Activated naive CD8-positive, alpha-beta T cell treated with anti-CD3 and anti-CD28 coated beads, Interleukin-2, amount 50 U/mL, for 24 hours (primary cell): ENCODE measurements around the gene DOLK.

ENCODE experiments used
- ATAC-seq: fragments of 150-1000 bp; cut with Tn5 transposase; one replicate; pipeline ENCODE4 v1.10.0; 2021
- DNase-seq: peaks from one replicate; pipeline ENCODE4 v3.0.0; 2021
- H3K27ac Mint-ChIP-seq: one replicate; pipeline ENCODE4 v1.8.0; 2021; ENCODE audit warnings: mild to moderate bottlenecking, mixed read lengths
- H3K27me3 Mint-ChIP-seq: one replicate; pipeline ENCODE4 v1.8.0; 2021; ENCODE audit warnings: mixed read lengths
- H3K36me3 Mint-ChIP-seq: one replicate; pipeline ENCODE4 v1.8.0; 2021; ENCODE audit warnings: low read depth, mixed read lengths
- H3K4me1 Mint-ChIP-seq: one replicate; pipeline ENCODE4 v1.8.0; 2021; ENCODE audit warnings: mixed read lengths
- H3K4me3 Mint-ChIP-seq: one replicate; pipeline ENCODE4 v1.8.0; 2021; ENCODE audit warnings: mild to moderate bottlenecking, moderate library complexity, mixed read lengths
- H3K9me3 Mint-ChIP-seq: one replicate; pipeline ENCODE4 v1.8.0; 2021; ENCODE audit warnings: mixed read lengths

DOLK gene

GRCh38 chr9:128919402-128920089 is 27.9 kb downstream of the DOLK start:
- H3K4me3 Mint-ChIP-seq = no peak overlapping the region
- H3K27ac Mint-ChIP-seq = no peak overlapping the region
- H3K36me3 Mint-ChIP-seq = peaks cover 4% of the 10 kb centered on the region
- peaks cover 13% of the 10 kb centered on the region for H3K4me1 Mint-ChIP-seq
- DNase-seq (no peak), ATAC-seq (no peak)
- no peaks in the 10 kb centered on the region for H3K9me3 Mint-ChIP-seq
- no peaks in the 10 kb centered on the region for H3K27me3 Mint-ChIP-seq

GRCh38 chr9:128918921-128919320 is 28.5 kb downstream of the DOLK start:
- DNase-seq (no peak), ATAC-seq (no peak)
- H3K9me3 Mint-ChIP-seq = no peaks in the 10 kb centered on the region
- H3K4me1 Mint-ChIP-seq = peaks cover 18% of the 10 kb centered on the region
- no peak overlapping the region for H3K27ac Mint-ChIP-seq
- H3K27me3 Mint-ChIP-seq = no peaks in the 10 kb centered on the region
- H3K4me3 Mint-ChIP-seq = no peak overlapping the region
- peaks cover 4% of the 10 kb centered on the region for H3K36me3 Mint-ChIP-seq

GRCh38 chr9:128917151-128917849 is 30.1 kb downstream of the DOLK start:
- no peak overlapping the region for H3K27ac Mint-ChIP-seq

GRCh38 chr9:128916745-128917144 is 30.7 kb downstream of the DOLK start:
- no peaks in the 10 kb centered on the region for H3K27me3 Mint-ChIP-seq
- peaks cover 27% of the 10 kb centered on the region for H3K4me1 Mint-ChIP-seq
- no peak overlapping the region for H3K27ac Mint-ChIP-seq
- DNase-seq (no peak), ATAC-seq (no peak)
- no peaks in the 10 kb centered on the region for H3K9me3 Mint-ChIP-seq
- no peak overlapping the region for H3K4me3 Mint-ChIP-seq
- peaks cover 10% of the 10 kb centered on the region for H3K36me3 Mint-ChIP-seq

More at GRCh38 chr9:128917151-128917849, 30.1 kb downstream of the DOLK start:
- Mint-ChIP-seq H3K9me3 (no peaks in the 10 kb centered on the region), H3K27me3 (no peaks in the 10 kb centered on the region), H3K4me3 (no peak overlapping the region), H3K4me1 (peaks cover 24% of the 10 kb centered on the region), H3K36me3 (peaks cover 10% of the 10 kb centered on the region)
- DNase-seq = no peak
- ATAC-seq = no peak

GRCh38 chr9:128916204-128916603 is 31.2 kb downstream of the DOLK start:
- no peak overlapping the region for H3K27ac Mint-ChIP-seq
- H3K4me1 Mint-ChIP-seq = peaks cover 31% of the 10 kb centered on the region
- H3K27me3 Mint-ChIP-seq = no peaks in the 10 kb centered on the region
- ATAC-seq (no peak), DNase-seq (no peak)
- peaks cover 10% of the 10 kb centered on the region for H3K36me3 Mint-ChIP-seq
- H3K4me3 Mint-ChIP-seq = no peak overlapping the region
- no peaks in the 10 kb centered on the region for H3K9me3 Mint-ChIP-seq

- Mint-ChIP-seq H3K4me3 (no peak overlapping the region), H3K9me3 (no peaks in the 10 kb centered on the region), H3K27ac (no peak overlapping the region), H3K4me1 (peaks cover 45% of the 10 kb centered on the region), H3K36me3 (peaks cover 15% of the 10 kb centered on the region), H3K27me3 (no peaks in the 10 kb centered on the region)
- DNase-seq (peak; percentile 28), ATAC-seq (peak; percentile 62)
Observed at GRCh38 chr9:128913995-128914772, 33.2 kb downstream of the DOLK start.

GRCh38 chr9:128913048-128913900 is 34.1 kb downstream of the DOLK start:
- peak overlapping the region; percentile 42 for H3K27ac Mint-ChIP-seq
- H3K4me3 Mint-ChIP-seq = no peak overlapping the region
- DNase-seq = no peak
- no peaks in the 10 kb centered on the region for H3K9me3 Mint-ChIP-seq
- ATAC-seq = no peak
- H3K4me1 Mint-ChIP-seq = peaks cover 49% of the 10 kb centered on the region
- no peaks in the 10 kb centered on the region for H3K27me3 Mint-ChIP-seq
- peaks cover 23% of the 10 kb centered on the region for H3K36me3 Mint-ChIP-seq

GRCh38 chr9:128912270-128912853 is 35.0 kb downstream of the DOLK start:
- Mint-ChIP-seq H3K36me3 (peaks cover 27% of the 10 kb centered on the region), H3K9me3 (no peaks in the 10 kb centered on the region), H3K27me3 (no peaks in the 10 kb centered on the region), H3K4me1 (peaks cover 49% of the 10 kb centered on the region), H3K4me3 (no peak overlapping the region), H3K27ac (peak overlapping the region; percentile 23)
- ATAC-seq (peak; percentile 20), DNase-seq (no peak)

- DNase-seq (no peak), ATAC-seq (no peak)
- Mint-ChIP-seq H3K9me3 (no peaks in the 10 kb centered on the region), H3K36me3 (peaks cover 27% of the 10 kb centered on the region), H3K4me3 (no peak overlapping the region), H3K4me1 (peaks cover 51% of the 10 kb centered on the region), H3K27me3 (no peaks in the 10 kb centered on the region), H3K27ac (no peak overlapping the region)
Observed at GRCh38 chr9:128911529-128912035, 35.8 kb downstream of the DOLK start.

- no peak for DNase-seq
- peaks cover 52% of the 10 kb centered on the region for H3K4me1 Mint-ChIP-seq
Observed at GRCh38 chr9:128910906-128911305, 36.5 kb downstream of the DOLK start.

GRCh38 chr9:128909859-128910258 is 37.5 kb downstream of the DOLK start:
- ATAC-seq (peak; percentile 57), DNase-seq (no peak)
- no peak overlapping the region for H3K4me3 Mint-ChIP-seq
- H3K27me3 Mint-ChIP-seq = no peaks in the 10 kb centered on the region
- H3K36me3 Mint-ChIP-seq = peaks cover 27% of the 10 kb centered on the region
- H3K27ac Mint-ChIP-seq = no peak overlapping the region
- H3K9me3 Mint-ChIP-seq = no peaks in the 10 kb centered on the region
- peaks cover 52% of the 10 kb centered on the region for H3K4me1 Mint-ChIP-seq

More at GRCh38 chr9:128910906-128911305, 36.5 kb downstream of the DOLK start:
- no peaks in the 10 kb centered on the region for H3K9me3 Mint-ChIP-seq
- no peak overlapping the region for H3K27ac Mint-ChIP-seq
- ATAC-seq = no peak
- peaks cover 27% of the 10 kb centered on the region for H3K36me3 Mint-ChIP-seq
- H3K4me3 Mint-ChIP-seq = no peak overlapping the region
- H3K27me3 Mint-ChIP-seq = no peaks in the 10 kb centered on the region

GRCh38 chr9:128908372-128908771 is 39.0 kb downstream of the DOLK start:
- peaks cover 27% of the 10 kb centered on the region for H3K36me3 Mint-ChIP-seq
- DNase-seq (no peak), ATAC-seq (no peak)
- H3K27me3 Mint-ChIP-seq = no peaks in the 10 kb centered on the region
- H3K4me3 Mint-ChIP-seq = no peak overlapping the region
- H3K4me1 Mint-ChIP-seq = peaks cover 54% of the 10 kb centered on the region
- H3K27ac Mint-ChIP-seq = no peak overlapping the region
- H3K9me3 Mint-ChIP-seq = no peaks in the 10 kb centered on the region

- no peaks in the 10 kb centered on the region for H3K27me3 Mint-ChIP-seq
- no peak overlapping the region for H3K4me3 Mint-ChIP-seq
- no peaks in the 10 kb centered on the region for H3K9me3 Mint-ChIP-seq
- peaks cover 54% of the 10 kb centered on the region for H3K4me1 Mint-ChIP-seq
- H3K36me3 Mint-ChIP-seq = peaks cover 21% of the 10 kb centered on the region
- H3K27ac Mint-ChIP-seq = peak overlapping the region; percentile 32
- no peak for DNase-seq
- no peak for ATAC-seq
Observed at GRCh38 chr9:128906741-128907140, 40.7 kb downstream of the DOLK start.
